ENCODE measurements around the gene ODAD4.

The ODAD4 gene

GRCh38 chr17:41930009-41930832 lies at the start of gene ODAD4:
TSS of gene ODAD4 (plus strand) at chr17:41930617. CDS start at chr17:41930724, 107 bp downstream.
- DNase-seq, result peak; percentile 97

- DNase-seq, result no peak
Measured at GRCh38 chr17:41882756-41883155, 47.7 kb upstream of the ODAD4 start.

GRCh38 chr17:41885733-41886132 lies 44.7 kb upstream of the ODAD4 start:
- peak; percentile 14 for DNase-seq

- no peak for DNase-seq
Measured at GRCh38 chr17:41888332-41888965, 42.0 kb upstream of the ODAD4 start.

- DNase-seq, result no peak
Measured at GRCh38 chr17:41891135-41892020, 39.0 kb upstream of the ODAD4 start.

GRCh38 chr17:41892021-41892376 lies 38.4 kb upstream of the ODAD4 start:
- DNase-seq, result no peak

GRCh38 chr17:41893384-41893783 lies 37.0 kb upstream of the ODAD4 start:
- no peak for DNase-seq

- no peak for DNase-seq
Measured at GRCh38 chr17:41894791-41895331, 35.6 kb upstream of the ODAD4 start.

GRCh38 chr17:41895617-41896016 lies 34.8 kb upstream of the ODAD4 start:
- DNase-seq, result no peak

- no peak for DNase-seq
Measured at GRCh38 chr17:41896726-41897125, 33.7 kb upstream of the ODAD4 start.

- DNase-seq, result no peak
Measured at GRCh38 chr17:41901646-41902045, 28.8 kb upstream of the ODAD4 start.

GRCh38 chr17:41904242-41904841 lies 26.1 kb upstream of the ODAD4 start:
- DNase-seq, result no peak

GRCh38 chr17:41905172-41905571 lies 25.2 kb upstream of the ODAD4 start:
- no peak for DNase-seq

GRCh38 chr17:41906465-41907184 lies 23.8 kb upstream of the ODAD4 start:
- DNase-seq, result no peak

GRCh38 chr17:41907185-41907556 lies 23.2 kb upstream of the ODAD4 start:
- no peak for DNase-seq

- no peak for DNase-seq
Measured at GRCh38 chr17:41907633-41908539, 22.5 kb upstream of the ODAD4 start.

- DNase-seq, result no peak
Measured at GRCh38 chr17:41909088-41909487, 21.3 kb upstream of the ODAD4 start.

GRCh38 chr17:41910701-41911391 lies 19.6 kb upstream of the ODAD4 start:
- DNase-seq, result no peak

GRCh38 chr17:41912925-41913324 lies 17.5 kb upstream of the ODAD4 start:
- no peak for DNase-seq

- DNase-seq, result no peak
Measured at GRCh38 chr17:41913798-41914197, 16.6 kb upstream of the ODAD4 start.

Data from CD4-positive, alpha-beta T cell treated with Interleukin-6 for 4 hours (primary cell).